Measurements from ENCODE around the gene EFTUD2.

EFTUD2 gene

DNA sequence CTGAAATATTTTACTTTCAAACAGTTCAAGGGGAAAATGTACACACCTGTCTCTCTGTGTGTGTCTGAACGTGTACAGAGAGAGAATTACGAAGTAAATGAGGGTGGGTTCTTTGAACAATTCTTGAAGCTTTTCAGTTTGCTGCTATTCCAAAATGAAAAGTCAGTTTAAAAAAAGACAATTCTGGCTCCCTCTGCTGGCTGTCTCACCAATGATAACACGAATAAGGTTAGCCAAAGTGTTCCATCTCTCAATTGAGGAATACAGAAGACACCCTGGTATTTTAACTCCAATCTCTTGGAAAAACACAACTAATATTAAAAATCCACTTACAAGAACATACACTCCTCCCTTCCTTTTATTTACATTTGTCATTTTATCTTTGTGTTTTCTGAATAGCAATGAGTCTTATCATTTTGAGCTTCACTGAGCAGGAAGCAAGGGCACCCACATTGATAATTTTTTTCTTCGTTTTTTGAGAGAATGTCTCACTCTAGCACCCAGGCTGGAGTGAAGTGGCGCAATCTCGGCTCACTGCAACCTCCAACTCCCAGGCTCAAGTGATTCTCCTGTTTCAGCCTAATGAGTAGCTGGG, 20.5 kb downstream of the EFTUD2 start (continued):
- TF ChIP-seq, protein P1, sequence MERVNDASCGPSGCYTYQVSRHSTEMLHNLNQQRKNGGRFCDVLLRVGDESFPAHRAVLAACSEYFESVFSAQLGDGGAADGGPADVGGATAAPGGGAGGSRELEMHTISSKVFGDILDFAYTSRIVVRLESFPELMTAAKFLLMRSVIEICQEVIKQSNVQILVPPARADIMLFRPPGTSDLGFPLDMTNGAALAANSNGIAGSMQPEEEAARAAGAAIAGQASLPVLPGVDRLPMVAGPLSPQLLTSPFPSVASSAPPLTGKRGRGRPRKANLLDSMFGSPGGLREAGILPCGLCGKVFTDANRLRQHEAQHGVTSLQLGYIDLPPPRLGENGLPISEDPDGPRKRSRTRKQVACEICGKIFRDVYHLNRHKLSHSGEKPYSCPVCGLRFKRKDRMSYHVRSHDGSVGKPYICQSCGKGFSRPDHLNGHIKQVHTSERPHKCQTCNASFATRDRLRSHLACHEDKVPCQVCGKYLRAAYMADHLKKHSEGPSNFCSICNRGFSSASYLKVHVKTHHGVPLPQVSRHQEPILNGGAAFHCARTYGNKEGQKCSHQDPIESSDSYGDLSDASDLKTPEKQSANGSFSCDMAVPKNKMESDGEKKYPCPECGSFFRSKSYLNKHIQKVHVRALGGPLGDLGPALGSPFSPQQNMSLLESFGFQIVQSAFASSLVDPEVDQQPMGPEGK (CRISPR knock-in tag; IDR thresholded peaks at IDR 0.05; ENCODE audit: borderline replicate concordance): no peak
- TF ChIP-seq, protein P2, sequence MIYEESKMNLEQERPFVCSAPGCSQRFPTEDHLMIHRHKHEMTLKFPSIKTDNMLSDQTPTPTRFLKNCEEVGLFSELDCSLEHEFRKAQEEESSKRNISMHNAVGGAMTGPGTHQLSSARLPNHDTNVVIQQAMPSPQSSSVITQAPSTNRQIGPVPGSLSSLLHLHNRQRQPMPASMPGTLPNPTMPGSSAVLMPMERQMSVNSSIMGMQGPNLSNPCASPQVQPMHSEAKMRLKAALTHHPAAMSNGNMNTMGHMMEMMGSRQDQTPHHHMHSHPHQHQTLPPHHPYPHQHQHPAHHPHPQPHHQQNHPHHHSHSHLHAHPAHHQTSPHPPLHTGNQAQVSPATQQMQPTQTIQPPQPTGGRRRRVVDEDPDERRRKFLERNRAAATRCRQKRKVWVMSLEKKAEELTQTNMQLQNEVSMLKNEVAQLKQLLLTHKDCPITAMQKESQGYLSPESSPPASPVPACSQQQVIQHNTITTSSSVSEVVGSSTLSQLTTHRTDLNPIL (CRISPR knock-in tag; IDR thresholded peaks at IDR 0.05; ENCODE audit: low read depth): no peak
- TF ChIP-seq ARNTL (CRISPR knock-in tag; IDR thresholded peaks at IDR 0.05; ENCODE audit: borderline replicate concordance, low read depth): no peak
- TF ChIP-seq, protein P3, sequence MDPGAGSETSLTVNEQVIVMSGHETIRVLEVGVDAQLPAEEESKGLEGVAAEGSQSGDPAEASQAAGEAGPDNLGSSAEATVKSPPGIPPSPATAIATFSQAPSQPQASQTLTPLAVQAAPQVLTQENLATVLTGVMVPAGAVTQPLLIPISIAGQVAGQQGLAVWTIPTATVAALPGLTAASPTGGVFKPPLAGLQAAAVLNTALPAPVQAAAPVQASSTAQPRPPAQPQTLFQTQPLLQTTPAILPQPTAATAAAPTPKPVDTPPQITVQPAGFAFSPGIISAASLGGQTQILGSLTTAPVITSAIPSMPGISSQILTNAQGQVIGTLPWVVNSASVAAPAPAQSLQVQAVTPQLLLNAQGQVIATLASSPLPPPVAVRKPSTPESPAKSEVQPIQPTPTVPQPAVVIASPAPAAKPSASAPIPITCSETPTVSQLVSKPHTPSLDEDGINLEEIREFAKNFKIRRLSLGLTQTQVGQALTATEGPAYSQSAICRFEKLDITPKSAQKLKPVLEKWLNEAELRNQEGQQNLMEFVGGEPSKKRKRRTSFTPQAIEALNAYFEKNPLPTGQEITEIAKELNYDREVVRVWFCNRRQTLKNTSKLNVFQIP (CRISPR knock-in tag; IDR thresholded peaks at IDR 0.05; ENCODE audit: borderline replicate concordance, low read depth): no peak

DNA sequence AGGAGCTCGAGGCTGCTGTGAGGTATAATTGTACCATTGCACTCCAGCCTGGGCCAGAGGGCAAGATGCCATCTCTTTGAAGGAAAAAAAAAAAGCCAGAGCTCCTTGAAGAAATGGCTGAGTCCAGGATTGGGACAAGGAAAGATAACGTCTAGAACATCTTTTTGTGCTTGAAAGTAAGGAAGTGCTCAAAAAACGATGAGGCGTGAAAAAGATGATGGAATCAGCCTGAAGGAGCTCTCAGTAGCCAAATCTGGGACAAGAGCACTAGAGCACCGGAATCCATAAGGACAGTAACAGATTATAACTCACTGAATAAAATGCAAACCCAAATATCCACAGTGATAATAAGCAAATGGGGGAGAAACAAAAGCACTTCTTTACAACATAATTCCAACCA, 22.1 kb downstream of the EFTUD2 start:
- TF ChIP-seq, protein P4, sequence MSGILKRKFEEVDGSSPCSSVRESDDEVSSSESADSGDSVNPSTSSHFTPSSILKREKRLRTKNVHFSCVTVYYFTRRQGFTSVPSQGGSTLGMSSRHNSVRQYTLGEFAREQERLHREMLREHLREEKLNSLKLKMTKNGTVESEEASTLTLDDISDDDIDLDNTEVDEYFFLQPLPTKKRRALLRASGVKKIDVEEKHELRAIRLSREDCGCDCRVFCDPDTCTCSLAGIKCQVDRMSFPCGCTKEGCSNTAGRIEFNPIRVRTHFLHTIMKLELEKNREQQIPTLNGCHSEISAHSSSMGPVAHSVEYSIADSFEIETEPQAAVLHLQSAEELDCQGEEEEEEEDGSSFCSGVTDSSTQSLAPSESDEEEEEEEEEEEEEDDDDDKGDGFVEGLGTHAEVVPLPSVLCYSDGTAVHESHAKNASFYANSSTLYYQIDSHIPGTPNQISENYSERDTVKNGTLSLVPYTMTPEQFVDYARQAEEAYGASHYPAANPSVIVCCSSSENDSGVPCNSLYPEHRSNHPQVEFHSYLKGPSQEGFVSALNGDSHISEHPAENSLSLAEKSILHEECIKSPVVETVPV (CRISPR knock-in tag; IDR thresholded peaks at IDR 0.05): no peak
- TF ChIP-seq PPARA (CRISPR knock-in tag; IDR thresholded peaks at IDR 0.05; ENCODE audit: borderline replicate concordance) (no peak), ZC3H10 (CRISPR knock-in tag; IDR thresholded peaks at IDR 0.05) (no peak)
- TF ChIP-seq, protein P3 (CRISPR knock-in tag; IDR thresholded peaks at IDR 0.05; ENCODE audit: borderline replicate concordance, low read depth): no peak
- ATAC-seq: no peak

DNA sequence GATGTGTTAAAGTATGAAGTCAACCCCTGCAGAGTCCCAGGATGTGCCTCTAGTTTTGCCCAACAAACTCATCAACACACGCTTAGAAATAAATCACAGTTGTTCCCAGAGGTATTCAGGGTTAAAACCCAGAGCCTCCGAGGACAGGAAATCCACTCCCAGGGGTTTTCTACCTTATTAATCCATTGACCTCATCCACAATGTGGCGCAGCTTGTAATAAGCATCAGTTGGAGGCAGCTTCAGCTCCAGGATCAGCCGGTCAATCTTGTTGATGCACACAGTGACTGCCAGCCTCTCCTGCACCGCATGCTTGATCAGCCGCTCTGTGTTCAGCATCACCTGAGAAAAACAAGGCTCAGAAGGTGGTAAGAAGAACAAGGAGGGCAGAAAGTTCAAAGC, 23.5 kb downstream of the EFTUD2 start:
- TF ChIP-seq ZNF70 (CRISPR knock-in tag; IDR thresholded peaks at IDR 0.05) (no peak), PPARA (CRISPR knock-in tag; IDR thresholded peaks at IDR 0.05; ENCODE audit: borderline replicate concordance) (no peak), SNAI2 (CRISPR knock-in tag; IDR thresholded peaks at IDR 0.05) (no peak), ISL1 (CRISPR knock-in tag; IDR thresholded peaks at IDR 0.05) (no peak), GLIS3 (CRISPR knock-in tag; IDR thresholded peaks at IDR 0.05) (no peak), TOX (CRISPR knock-in tag; IDR thresholded peaks at IDR 0.05; ENCODE audit: borderline replicate concordance) (no peak), BACH2 (CRISPR knock-in tag; IDR thresholded peaks at IDR 0.05; ENCODE audit: borderline replicate concordance) (no peak)
- TF ChIP-seq, protein P3 (CRISPR knock-in tag; IDR thresholded peaks at IDR 0.05; ENCODE audit: borderline replicate concordance, low read depth): no peak
- no peak for ATAC-seq

DNA sequence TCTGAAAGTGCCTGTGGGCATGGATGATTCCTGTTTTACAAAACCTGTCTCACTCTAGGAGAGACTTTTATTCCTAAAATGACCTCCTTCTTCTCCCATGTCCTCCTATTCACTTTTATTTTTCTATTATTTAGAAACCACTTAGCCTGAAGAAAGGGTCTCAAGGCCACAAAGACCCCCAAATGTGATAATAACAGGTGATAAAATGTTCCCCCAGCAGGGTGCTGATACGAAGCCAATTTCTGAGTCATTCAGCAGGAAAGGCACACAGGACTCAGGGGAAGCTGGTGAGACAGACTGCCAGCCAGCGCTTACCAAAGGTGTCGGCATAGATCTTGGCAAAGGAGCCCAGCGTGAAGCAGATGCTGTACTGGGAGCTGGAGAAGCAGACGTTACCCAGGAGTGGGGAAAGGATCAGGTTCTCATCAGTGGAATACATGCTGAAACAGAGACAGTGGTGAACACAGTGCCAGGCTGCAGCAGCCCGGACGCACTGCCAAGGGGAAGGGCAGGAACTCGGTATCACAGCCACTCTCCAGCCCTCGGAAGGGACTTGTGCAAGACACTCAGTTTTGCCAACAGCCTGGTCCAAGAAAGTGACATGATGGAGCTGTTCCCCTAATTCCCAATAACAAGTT, 27.0 kb downstream of the EFTUD2 start:
- TF ChIP-seq TCF4 (CRISPR knock-in tag; IDR thresholded peaks at IDR 0.05; ENCODE audit: borderline replicate concordance) (no peak), PPARA (CRISPR knock-in tag; IDR thresholded peaks at IDR 0.05; ENCODE audit: borderline replicate concordance) (no peak), ZFP30 (CRISPR knock-in tag; IDR thresholded peaks at IDR 0.05) (no peak), ESRRG (CRISPR knock-in tag; IDR thresholded peaks at IDR 0.05) (no peak), OSR1 (CRISPR knock-in tag; IDR thresholded peaks at IDR 0.05) (no peak), GLIS3 (CRISPR knock-in tag; IDR thresholded peaks at IDR 0.05) (no peak), ZC3H10 (CRISPR knock-in tag; IDR thresholded peaks at IDR 0.05) (no peak), ZNF8 (CRISPR knock-in tag; IDR thresholded peaks at IDR 0.05) (no peak)
- TF ChIP-seq, protein P4 (CRISPR knock-in tag; IDR thresholded peaks at IDR 0.05): no peak
- TF ChIP-seq, protein P1 (CRISPR knock-in tag; IDR thresholded peaks at IDR 0.05; ENCODE audit: borderline replicate concordance): no peak
- ATAC-seq: peak; percentile 54

All from SK-N-SH treated with all-trans-retinoic acid at 6 μM for 48 hours (cell line).